Activated T-cell treated with anti-CD3 and anti-CD28 coated beads, Interleukin-2, amount 50 U/mL, for 48 hours (primary cell): ENCODE data around the gene CAMSAP3.

Source experiments
- DNase-seq, 2 experiments: peaks; one replicate each; pipeline ENCODE4 v3.0.0-alpha.2; 2020

Gene CAMSAP3

GRCh38 chr19:7579182-7579581 is 16.5 kb upstream of the CAMSAP3 start:
- no peak for DNase-seq

- no peak for DNase-seq
Measured at GRCh38 chr19:7582446-7582845, 13.2 kb upstream of the CAMSAP3 start.

DNA sequence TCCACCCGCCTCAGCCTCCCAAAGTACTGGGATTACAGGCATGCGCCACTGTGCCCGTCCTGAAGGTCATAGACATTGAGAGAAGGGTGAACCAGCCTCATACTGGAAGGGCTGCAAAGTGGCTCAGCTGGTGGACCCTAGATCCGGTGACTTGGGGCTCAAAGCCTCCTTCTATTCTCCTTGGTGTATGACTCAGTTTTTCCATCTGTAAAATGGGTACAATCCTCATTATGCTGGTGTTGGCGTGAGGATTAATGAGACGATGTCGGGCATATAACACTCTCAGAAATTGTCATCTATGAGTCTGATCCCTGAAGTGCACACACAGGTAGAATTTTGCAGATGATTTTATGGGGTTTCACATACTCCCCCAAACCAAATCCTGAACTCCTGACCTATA is 5.8 kb upstream of the CAMSAP3 start:
- no peak for DNase-seq

DNA sequence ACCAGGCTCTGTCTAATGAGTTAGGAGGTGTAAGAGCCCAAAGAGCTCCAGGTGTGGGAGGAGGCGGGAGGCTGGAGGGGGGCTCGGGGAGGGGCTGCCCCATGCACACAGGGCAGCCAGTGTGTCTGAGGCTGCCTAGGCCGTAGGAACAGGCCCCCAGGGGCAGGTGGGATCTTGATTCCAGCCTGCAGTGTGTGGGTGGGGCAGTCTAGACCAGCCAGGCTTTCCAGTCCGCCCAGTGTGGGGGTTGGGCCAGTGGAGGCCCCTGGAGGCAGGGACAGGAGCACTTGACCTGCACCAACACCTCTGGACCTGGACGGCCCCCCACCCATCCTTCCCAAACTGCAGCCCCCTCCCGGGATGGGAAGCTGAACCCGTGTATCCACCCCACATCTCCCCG is 5.4 kb upstream of the CAMSAP3 start:
- DNase-seq, result no peak

GRCh38 chr19:7596211-7596937 is 711 bp downstream of the CAMSAP3 start:
- no peak for DNase-seq

- no peak for DNase-seq
Measured at GRCh38 chr19:7597689-7598088, 2.0 kb downstream of the CAMSAP3 start.

- no peak for DNase-seq
Measured at GRCh38 chr19:7598180-7598579, 2.5 kb downstream of the CAMSAP3 start.

DNA sequence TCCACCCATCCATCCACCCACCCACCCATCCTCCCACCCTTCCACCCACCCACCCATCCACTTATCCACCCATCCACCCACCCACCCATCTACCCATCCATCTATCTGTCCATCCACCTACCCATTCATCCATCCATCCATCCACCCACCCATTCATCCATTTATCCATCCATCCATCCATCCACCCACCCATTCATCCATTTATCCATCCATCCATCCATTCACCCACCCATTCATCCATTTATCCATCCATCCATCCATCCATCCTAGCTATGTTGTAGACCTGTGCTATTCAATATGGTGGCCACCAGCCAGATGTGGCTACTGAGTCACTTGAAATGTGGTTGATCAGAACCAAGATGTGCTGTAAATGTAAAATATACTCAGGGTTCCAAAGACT is 5.1 kb downstream of the CAMSAP3 start:
- DNase-seq, result no peak

- DNase-seq, result no peak
Measured at GRCh38 chr19:7602240-7602934, 6.7 kb downstream of the CAMSAP3 start.

GRCh38 chr19:7602935-7603497 is 7.4 kb downstream of the CAMSAP3 start:
- no peak for DNase-seq

- DNase-seq, result no peak
Measured at GRCh38 chr19:7603919-7604318, 8.3 kb downstream of the CAMSAP3 start.

DNA sequence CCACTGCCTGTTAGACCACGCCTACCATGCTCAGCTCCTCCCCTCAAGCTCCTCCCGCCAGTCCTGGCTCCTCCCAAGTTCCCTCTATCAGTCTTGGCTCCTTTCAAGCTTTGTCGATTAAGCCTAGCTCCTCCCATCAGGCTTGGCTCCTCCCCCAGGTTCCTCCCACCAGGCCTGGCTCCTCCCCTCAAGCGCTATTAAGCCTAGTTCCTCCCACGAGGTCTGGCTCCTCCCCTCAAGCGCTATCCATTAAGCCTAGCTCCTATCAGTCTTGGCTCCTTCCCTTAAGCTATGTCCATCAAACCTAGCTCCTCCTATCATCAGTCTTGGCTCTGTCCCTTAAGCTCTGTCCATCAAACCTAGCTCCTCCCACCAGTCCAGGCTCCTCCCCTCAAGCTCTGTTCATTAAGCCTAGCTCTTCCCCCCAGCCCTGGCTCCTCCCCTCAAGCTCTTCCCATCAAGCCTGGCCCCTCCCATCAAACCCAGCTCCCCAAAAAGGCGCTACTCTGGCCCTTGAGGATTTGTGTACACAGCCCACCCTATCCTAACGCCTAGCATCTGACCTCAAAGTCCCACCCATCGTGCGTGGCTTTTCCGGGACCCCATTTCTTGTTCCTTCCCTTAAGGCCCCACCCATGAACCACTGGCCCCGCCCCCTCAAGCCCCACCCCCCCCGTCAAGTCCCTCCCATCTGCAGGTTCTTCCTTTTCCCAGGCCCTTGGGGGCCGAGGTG is 10.0 kb downstream of the CAMSAP3 start:
- DNase-seq, result peak; percentile 73 to 75

DNA sequence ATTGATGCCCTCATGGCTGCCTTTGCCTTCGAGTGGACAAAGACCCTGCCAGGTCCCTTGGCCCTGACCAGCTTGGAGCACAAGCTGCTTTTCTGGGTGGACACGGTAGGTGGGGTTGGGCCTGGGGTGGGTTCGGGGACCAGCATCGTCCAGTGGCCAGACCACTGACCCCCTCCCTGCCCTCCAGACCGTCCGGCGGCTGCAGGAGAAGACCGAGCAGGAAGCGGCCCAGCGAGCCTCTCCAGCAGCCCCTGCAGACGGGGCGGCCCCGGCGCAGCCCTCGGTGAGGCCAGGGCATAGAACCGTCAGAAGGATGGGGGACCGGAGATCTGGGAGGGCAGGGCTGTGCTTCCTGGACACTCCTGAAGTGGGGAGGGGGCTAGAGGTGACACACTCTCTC is 10.6 kb downstream of the CAMSAP3 start:
- DNase-seq, result no peak

DNA sequence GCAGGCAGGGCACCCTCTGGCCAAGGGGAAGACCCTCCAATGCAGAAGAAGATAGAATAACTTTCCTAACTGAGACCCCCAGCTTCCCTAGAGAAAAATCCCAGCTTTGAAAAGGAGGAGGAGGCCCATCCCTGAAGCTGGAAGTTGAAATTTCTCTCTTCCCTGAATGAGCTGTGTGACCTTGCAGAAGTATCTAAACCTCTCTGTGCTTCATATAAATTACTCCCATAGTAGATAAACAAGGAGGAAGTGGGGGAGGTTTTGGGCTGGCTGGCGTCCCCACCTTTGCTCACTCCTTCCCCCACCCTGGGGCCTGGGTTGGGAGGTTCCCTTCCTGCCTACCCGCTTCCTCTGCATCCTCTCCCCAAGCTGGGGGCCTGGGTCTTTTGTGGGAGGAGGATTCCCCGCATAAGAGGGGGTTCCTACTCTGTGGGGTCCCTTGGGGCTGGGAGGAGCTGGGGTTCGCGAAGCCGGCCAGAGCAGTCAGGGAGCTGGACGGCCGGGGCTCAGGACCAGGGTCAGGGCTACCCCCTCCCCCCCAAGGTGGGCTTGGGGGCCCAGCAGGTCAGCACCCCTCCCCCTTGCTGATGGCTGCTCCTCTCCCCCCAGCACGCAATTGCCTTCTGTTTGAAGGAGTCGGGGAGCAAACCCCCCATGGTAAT is 11.7 kb downstream of the CAMSAP3 start:
- DNase-seq, result no peak

- no peak for DNase-seq
Measured at GRCh38 chr19:7607874-7608560, 12.4 kb downstream of the CAMSAP3 start.

DNA sequence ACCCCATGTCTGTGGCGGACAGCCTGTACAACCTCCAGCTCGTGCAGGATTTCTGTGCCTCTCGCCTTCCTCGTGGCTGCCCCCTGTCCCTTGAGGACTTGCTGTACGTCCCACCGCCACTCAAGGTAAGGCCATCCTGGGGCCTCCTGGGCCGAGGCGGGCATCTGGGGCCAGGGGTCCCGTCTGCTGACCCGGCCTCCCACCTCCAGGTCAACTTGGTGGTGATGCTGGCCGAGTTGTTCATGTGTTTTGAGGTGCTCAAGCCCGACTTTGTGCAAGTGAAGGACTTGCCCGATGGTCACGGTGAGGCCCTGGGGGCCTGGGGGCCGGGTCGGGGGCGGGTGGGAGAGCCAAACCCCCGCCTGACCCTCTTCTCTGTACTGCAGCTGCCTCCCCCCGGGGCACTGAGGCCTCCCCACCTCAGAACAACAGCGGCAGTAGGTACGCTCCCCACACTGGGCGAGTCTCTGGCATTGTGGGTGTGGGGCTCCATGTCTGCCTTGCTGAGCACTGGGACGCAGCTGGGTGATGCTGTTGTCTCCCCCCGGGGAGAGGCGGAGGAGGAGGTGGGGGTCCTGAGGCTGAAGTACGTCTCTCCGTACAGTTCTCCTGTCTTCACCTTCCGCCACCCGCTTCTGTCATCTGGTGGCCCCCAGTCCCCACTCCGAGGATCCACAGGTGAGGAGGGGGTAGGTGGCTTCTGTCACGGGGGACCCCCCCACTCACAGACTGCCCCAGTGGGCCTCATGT is 15.0 kb downstream of the CAMSAP3 start:
- DNase-seq, result no peak

DNA sequence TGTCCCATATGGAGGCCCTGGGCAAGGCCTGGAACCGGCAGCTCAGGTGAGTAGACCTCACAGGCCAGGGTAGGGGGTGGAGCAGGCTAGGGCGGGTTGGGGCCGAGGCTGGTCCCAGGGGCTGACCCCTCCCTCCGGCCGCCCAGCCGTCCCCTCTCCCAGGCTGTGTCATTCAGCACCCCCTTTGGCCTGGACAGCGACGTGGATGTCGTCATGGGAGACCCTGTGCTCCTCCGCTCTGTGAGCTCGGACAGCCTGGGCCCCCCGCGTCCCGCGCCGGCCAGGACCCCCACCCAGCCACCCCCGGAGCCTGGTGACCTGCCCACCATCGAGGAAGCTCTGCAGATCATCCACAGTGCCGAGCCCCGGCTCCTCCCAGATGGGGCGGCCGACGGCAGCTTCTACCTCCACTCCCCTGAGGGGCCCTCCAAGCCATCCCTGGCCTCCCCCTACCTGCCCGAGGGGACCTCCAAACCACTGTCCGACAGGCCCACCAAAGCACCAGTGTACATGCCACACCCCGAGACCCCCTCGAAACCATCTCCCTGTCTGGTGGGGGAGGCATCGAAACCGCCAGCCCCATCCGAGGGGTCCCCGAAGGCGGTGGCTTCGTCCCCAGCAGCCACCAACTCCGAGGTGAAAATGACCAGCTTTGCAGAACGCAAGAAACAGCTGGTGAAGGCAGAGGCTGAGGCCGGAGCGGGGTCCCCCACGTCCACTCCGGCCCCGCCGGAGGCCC is 16.0 kb downstream of the CAMSAP3 start:
- no peak for DNase-seq

GRCh38 chr19:7612282-7613274 is 16.9 kb downstream of the CAMSAP3 start:
- no peak for DNase-seq

GRCh38 chr19:7614859-7615741 is 19.4 kb downstream of the CAMSAP3 start:
- DNase-seq, result no peak
